RPMI7951 (cell line): ENCODE results near the gene SLC6A3. TPM values are rescaled to one million over a fixed set of nuclear protein-coding genes. Genes with fewer than 3 reads are reported as not detected.

Source experiments
- DNase-seq: peaks from one replicate; pipeline ENCODE4 v3.0.0-alpha.2; 2012; ENCODE audit warnings: low read depth
- total RNA-seq: library from RNA; depleted of rRNA; stranded (reverse); fragments of >200 nt; shearing (Covaris generic); gene quantifications from 2 replicates; pipeline ENCODE4 v1.2.3, GENCODE V29; 2014

The SLC6A3 gene
- total RNA-seq, 1 experiment from 2014 or later = not detected

DNA sequence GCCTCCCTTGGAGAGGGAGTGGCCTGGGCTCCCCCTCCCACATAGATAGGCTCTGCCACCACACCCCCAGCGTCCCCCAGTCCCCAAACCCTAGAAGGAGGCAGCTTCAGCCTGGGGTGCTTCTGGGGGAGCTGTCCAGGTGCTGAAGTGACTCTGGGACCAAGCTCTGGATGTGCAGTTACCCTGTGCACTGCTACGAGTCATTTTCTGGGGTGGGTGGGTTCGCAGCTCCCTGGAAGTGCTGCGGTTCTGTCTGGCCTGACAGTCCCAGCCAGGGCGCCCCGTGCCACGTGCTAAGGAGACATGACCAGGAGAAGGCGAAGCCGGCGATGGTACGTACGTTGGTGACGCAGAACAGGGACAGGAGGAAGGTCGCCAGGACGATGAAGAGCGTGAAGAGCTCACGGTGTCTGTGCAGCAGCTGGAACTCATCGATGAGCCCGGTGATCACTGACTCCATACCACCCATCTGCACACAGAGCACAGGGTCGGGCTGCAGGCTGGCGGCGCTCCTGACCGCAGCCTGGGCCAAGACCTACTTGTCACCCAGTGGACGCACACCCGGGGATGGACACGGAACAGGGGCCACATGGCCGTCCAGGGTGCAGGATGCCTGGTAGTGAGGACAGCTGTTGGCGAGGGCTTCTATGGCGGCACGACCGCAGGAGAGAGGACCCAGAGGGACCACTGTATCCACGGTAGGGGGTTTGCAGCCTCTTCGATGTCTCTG is 35.7 kb downstream of the SLC6A3 start:
- peak; percentile 15 for DNase-seq

- no peak for DNase-seq
Measured at GRCh38 chr5:1406681-1407640, 38.3 kb downstream of the SLC6A3 start.

GRCh38 chr5:1405539-1406530 is 39.4 kb downstream of the SLC6A3 start:
- DNase-seq = no peak

DNA sequence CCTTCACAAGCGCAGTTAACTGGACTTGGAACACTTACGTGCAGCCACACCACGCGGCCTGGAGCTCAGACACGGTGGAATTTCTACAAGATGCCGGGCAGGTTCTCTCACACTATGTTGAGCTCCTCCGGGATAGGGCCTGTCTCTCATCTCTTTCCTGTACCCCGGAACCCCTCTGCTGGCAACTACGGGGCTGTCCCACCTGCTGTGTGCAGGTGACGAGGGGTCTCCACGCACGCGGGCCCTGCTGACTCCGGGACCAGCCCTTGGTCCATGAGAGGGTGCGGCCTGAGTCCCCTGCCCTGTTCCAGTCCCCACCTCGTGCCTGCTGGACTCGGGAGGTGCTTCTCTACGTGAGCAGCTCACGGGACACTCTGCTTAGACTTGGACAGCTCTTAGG is 40.1 kb downstream of the SLC6A3 start:
- no peak for DNase-seq

- DNase-seq = no peak
Measured at GRCh38 chr5:1404062-1404461, 41.2 kb downstream of the SLC6A3 start.

GRCh38 chr5:1402611-1403255 is 42.5 kb downstream of the SLC6A3 start:
- no peak for DNase-seq

- no peak for DNase-seq
Measured at GRCh38 chr5:1401536-1402138, 43.6 kb downstream of the SLC6A3 start.

DNA sequence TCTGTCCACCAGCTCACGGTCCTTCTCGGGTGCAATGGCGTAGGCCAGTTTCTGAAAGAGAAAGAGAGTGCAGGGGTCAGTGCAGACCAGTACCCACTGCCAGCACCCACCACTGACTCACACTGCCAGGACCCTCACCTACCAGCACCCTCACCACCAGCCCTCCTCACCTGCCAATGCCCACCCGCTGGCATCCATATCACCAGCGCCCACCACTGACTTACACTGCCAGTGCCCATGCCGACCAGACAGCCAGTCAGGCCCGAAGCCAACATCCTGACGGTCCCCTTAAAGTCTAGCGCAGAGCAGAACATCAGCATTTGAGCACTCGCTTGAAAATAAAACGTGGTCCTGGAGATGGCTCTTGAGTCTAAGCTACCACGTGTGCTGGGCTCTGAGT is 44.3 kb downstream of the SLC6A3 start:
- no peak for DNase-seq

DNA sequence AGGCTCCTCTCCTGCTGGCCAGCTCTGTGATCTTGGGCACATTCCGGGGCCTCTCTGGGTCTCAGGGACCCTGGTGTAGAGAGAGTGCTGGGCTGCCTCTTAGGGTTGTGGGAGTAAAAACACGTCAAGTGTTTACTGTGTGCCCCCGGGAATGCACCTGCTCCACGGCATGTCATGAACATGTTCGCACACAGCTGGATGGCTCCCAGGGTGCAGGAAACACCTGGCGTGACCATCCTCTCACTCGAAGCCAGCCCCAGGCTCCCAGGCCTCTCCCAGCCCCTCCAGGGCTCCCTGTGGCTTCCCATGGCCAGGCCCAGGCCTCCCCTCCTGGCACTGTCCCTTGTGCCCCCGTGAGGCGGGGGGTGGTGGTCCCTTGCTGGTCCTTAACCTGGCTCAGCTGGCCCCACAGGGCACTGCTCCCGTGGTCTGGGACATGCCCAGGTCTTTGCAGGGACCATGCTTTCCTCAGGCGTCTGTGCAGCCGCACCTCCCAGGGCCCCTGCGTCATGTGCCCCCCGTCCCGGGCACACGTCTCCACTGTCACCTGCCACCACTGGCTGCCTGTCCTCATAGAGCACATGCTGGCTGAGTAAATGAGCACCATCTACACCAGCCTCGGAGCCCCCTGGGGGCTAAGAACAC is 44.9 kb downstream of the SLC6A3 start:
- no peak for DNase-seq

- DNase-seq = no peak
Measured at GRCh38 chr5:1399737-1400136, 45.5 kb downstream of the SLC6A3 start.

DNA sequence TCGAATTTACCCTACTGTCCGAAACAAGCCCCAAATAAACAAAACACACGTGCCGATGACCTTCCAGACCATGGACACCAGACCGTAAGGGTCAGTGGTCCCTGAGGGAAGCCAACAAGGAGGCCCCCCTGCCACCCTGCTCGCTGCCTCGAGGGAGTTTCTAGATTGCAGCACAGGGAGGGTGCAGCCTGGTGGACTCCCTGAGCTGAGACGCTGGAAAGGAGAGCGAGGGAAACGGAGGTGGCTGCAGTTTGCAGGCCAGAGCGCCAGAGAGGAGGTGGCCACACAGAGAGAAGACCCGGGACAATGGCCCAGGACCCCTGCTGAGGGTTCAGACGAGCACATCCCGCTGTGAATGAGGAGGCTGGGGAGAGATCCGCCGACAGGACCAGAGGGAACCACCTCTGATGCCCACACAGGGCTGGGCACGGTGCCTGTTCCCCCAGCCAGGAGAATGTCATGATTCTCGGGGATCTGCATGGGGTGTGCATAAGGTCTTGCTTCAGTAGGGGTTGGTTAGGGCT is 48.9 kb downstream of the SLC6A3 start:
- no peak for DNase-seq

DNA sequence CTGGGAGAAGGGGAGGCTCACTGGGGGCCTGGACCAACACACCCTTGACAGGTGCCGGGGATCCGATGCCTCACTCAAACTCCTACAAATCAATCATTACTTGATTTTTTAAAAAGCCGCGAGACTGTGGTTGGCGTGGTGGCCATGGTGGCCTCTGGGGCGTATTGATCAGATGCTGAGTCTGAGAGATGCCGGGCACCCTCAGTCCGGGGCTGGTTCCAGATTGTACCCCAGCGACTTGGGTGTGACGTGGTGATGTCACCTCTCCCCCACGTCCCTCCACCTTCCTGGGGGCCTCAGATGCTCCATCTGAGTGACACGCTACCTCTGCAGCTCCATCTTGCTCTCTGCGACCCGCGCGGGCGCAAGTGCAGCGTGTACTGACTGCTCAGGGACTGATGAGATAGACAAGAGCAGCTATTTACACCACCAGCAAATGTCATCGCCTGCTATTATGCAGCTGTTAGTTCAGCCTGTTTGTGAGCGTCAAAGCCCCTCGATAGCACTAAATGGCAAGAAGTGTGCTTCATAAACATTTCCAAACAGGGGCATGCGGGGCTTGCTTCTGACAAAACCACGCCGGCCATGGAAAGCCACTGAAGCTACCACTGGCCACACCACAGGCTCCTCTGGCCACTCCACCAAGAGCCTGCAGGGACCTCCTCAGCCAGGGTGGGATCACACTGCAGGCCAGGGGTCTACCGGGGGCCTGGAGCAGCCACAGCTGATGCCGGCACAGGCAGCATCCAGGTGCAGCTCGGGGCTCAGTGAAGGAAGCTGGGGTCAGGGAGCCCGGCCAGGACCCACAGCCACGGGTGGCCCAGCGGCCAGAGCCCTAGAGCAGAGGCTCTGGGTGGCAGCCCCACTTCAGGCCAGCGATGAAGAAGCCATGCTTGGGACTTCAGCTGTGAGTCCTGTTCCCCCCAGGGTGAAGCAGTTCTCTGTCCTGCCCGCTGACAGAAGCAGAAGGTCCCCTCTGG is 50.1 kb downstream of the SLC6A3 start:
- no peak for DNase-seq

DNA sequence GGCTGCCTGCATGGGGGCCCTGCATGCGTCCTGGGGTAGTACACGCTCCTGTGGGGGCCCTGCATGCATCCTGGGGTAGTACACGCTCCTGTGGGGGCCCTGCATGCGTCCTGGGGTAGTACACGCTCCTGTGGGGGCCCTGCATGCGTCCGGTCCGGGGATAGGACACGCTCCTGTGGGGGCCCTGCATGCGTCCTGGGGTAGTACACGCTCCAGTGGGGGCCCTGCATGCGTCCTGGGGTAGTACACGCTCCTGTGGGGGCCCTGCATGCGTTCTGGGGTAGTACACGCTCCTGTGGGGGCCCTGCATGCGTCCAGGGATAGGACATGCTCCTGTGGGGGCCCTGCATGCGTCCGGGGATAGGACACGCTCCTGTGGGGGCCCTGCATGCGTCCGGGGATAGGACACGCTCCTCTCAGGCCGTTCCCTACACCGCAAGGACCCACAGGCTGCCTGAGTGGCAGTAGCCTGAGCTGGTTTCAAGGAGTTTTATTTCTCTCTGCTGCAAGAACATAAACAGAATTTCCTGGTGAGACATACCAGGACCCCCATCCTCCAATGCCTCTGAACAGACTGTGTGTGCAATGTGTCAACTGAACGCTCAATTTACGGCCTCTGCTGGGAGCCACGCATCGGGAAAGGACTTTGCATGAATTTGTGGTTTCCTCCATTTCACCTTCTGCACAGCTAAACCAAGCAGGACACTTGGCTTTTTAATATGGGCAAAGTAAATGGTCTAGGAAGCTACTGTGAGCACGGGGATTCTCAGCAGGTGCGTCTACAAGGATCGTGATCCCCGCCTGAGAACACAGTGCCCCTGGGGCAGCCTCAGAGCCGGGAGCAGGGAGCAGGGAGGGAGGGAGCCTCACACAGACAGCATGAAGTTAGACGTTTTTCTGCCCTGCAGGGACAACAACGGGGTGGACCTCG is 51.4 kb downstream of the SLC6A3 start:
- no peak for DNase-seq

DNA sequence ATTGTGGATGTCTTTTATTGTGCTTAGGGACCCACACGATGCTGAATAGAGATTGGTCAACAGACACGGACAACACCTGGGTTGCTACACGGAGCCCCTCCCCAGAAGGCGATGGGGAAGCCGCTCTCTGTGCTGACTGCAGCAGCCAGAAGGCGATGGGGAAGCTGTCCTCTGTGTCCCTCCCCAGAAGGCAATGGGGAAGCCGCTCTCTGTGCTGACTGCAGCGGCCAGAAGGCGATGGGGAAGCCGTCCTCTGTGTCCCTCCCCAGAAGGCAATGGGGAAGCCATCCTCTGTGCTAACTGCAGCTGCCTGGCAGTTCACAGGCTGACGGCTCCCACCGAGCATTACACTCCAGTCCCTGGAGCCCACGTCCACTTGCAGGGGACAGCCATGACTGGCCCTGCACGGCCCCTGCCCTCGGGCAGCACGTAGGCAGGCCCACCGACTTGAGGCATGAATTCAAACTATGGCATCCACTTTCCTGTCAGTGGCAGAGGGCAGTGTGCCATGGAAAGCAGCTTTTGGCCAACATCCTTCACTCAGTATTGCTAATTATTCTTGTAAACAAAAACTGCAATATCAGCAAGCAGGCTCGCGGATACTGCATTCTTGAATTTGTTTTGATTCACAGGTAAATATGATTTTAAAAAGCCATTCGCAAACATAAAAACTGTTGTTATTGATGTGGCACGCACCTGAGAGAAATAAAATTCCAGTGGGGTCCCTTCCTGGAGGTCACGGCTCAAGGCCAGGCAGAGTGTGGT is 52.3 kb downstream of the SLC6A3 start:
- DNase-seq = no peak

DNA sequence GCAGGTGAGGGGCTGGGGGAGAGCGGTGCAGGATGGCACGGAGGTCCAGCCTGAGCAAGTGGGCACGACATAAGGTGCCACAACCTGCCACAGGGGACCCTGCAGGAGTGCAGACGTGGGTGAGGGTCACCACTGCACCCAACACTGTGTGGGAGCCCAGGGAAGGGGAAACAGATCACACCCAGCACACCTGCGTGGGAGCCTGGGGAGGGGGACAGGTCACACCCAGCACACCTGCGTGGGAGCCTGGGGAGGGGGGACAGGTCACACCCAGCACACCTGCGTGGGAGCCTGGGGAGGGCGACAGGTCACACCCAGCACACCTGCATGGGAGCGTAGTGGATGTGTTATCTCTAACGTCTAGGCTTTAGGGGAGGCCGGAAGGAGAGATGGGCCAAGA is 53.0 kb downstream of the SLC6A3 start:
- DNase-seq = no peak

GRCh38 chr5:1391691-1392090 is 53.5 kb downstream of the SLC6A3 start:
- no peak for DNase-seq
